Mononuclear cell (primary cell): ENCODE data around the gene TAF10. TPM values are rescaled to one million over a fixed set of nuclear protein-coding genes. Genes with fewer than 3 reads are reported as not detected.

Experiments used
- H3K27me3 ChIP-seq: 2 replicates; pipeline ENCODE4 v1.6.0; 2011; ENCODE audit warnings: low read length, control low read depth; ENCODE audit not compliant: insufficient read depth
- H3K4me1 ChIP-seq: 2 replicates; pipeline ENCODE4 v1.5.1; 2011; ENCODE audit warnings: mild to moderate bottlenecking, low read length, control low read depth; ENCODE audit not compliant: insufficient read depth
- H3K4me3 ChIP-seq: 2 replicates; pipeline ENCODE4 v1.5.1; 2011; ENCODE audit warnings: mild to moderate bottlenecking, low read length, moderate library complexity
- H3K9me3 ChIP-seq: 2 replicates; pipeline ENCODE4 v1.5.1; 2011; ENCODE audit warnings: low read depth, mild to moderate bottlenecking, control low read depth, low read length
- total RNA-seq: library from RNA; depleted of rRNA; stranded (reverse); fragments of >200 nt; gene quantifications from one replicate; pipeline ENCODE4 v1.2.3, GENCODE V29; 2012

Gene TAF10
- total RNA-seq: 33.2 TPM

- no peaks in the 10 kb centered on the region for H3K27me3 ChIP-seq
- no peaks in the 10 kb centered on the region for H3K9me3 ChIP-seq
- peak within 1 kb of the TSS; percentile 60 for H3K4me3 ChIP-seq
- H3K4me1 ChIP-seq: peaks cover 50% of the 10 kb centered on the region
Measured at GRCh38 chr11:6612213-6613041, at the start of gene TAF10. Gene TAF10 (minus strand): TSS chr11:6612216. CDS start chr11:6612189, 27 bp downstream.

GRCh38 chr11:6660712-6661111, 48.7 kb upstream of the TAF10 start:
- H3K4me3 ChIP-seq: no peak overlapping the region
- no peaks in the 10 kb centered on the region for H3K9me3 ChIP-seq
- H3K4me1 ChIP-seq: no peaks in the 10 kb centered on the region
- H3K27me3 ChIP-seq: peaks cover 10% of the 10 kb centered on the region

GRCh38 chr11:6658647-6659046, 46.6 kb upstream of the TAF10 start:
- no peak overlapping the region for H3K4me3 ChIP-seq
- H3K9me3 ChIP-seq: no peaks in the 10 kb centered on the region
- peaks cover 22% of the 10 kb centered on the region for H3K27me3 ChIP-seq
- peaks cover 6% of the 10 kb centered on the region for H3K4me1 ChIP-seq

- Histone ChIP-seq H3K4me1 (peaks cover 6% of the 10 kb centered on the region), H3K4me3 (no peak overlapping the region), H3K27me3 (peaks cover 22% of the 10 kb centered on the region), H3K9me3 (no peaks in the 10 kb centered on the region)
Measured at GRCh38 chr11:6657346-6657745, 45.3 kb upstream of the TAF10 start.

- Histone ChIP-seq H3K4me1 (peaks cover 6% of the 10 kb centered on the region), H3K4me3 (no peak overlapping the region), H3K27me3 (peaks cover 22% of the 10 kb centered on the region), H3K9me3 (no peaks in the 10 kb centered on the region)
Measured at GRCh38 chr11:6656936-6657335, 44.9 kb upstream of the TAF10 start.

- peaks cover 6% of the 10 kb centered on the region for H3K4me1 ChIP-seq
- no peaks in the 10 kb centered on the region for H3K9me3 ChIP-seq
- H3K27me3 ChIP-seq: peaks cover 22% of the 10 kb centered on the region
- H3K4me3 ChIP-seq: no peak overlapping the region
Measured at GRCh38 chr11:6656584-6656915, 44.5 kb upstream of the TAF10 start.

- H3K27me3 ChIP-seq: peaks cover 22% of the 10 kb centered on the region
- H3K4me3 ChIP-seq: no peak within 1 kb of the TSS
- no peaks in the 10 kb centered on the region for H3K9me3 ChIP-seq
- H3K4me1 ChIP-seq: peaks cover 6% of the 10 kb centered on the region
Measured at GRCh38 chr11:6655790-6656583, 44.0 kb upstream of the TAF10 start, which contains the start of gene DCHS1. Gene DCHS1 (minus strand): TSS chr11:6655809. CDS start chr11:6641613, 14,196 bp downstream.

- Histone ChIP-seq H3K4me3 (no peak overlapping the region), H3K4me1 (peaks cover 6% of the 10 kb centered on the region), H3K27me3 (peaks cover 22% of the 10 kb centered on the region), H3K9me3 (no peaks in the 10 kb centered on the region)
Measured at GRCh38 chr11:6655020-6655789, 43.2 kb upstream of the TAF10 start.

- no peak overlapping the region for H3K4me3 ChIP-seq
- H3K9me3 ChIP-seq: no peaks in the 10 kb centered on the region
- peaks cover 6% of the 10 kb centered on the region for H3K4me1 ChIP-seq
- peaks cover 22% of the 10 kb centered on the region for H3K27me3 ChIP-seq
Measured at GRCh38 chr11:6654281-6655019, 42.4 kb upstream of the TAF10 start.

GRCh38 chr11:6653656-6654055, 41.6 kb upstream of the TAF10 start:
- no peaks in the 10 kb centered on the region for H3K9me3 ChIP-seq
- peaks cover 22% of the 10 kb centered on the region for H3K27me3 ChIP-seq
- H3K4me1 ChIP-seq: peaks cover 10% of the 10 kb centered on the region
- no peak overlapping the region for H3K4me3 ChIP-seq

GRCh38 chr11:6653097-6653496, 41.1 kb upstream of the TAF10 start:
- H3K9me3 ChIP-seq: no peaks in the 10 kb centered on the region
- H3K4me3 ChIP-seq: no peak overlapping the region
- peaks cover 16% of the 10 kb centered on the region for H3K4me1 ChIP-seq
- peaks cover 22% of the 10 kb centered on the region for H3K27me3 ChIP-seq

- Histone ChIP-seq H3K27me3 (peaks cover 22% of the 10 kb centered on the region), H3K4me1 (peaks cover 25% of the 10 kb centered on the region), H3K4me3 (no peak overlapping the region), H3K9me3 (no peaks in the 10 kb centered on the region)
Measured at GRCh38 chr11:6652182-6652581, 40.2 kb upstream of the TAF10 start.

- Histone ChIP-seq H3K4me1 (peaks cover 37% of the 10 kb centered on the region), H3K9me3 (no peaks in the 10 kb centered on the region), H3K4me3 (no peak overlapping the region)
Measured at GRCh38 chr11:6650980-6651379, 39.0 kb upstream of the TAF10 start.

GRCh38 chr11:6650104-6650503, 38.1 kb upstream of the TAF10 start:
- Histone ChIP-seq H3K4me3 (no peak overlapping the region), H3K9me3 (no peaks in the 10 kb centered on the region), H3K4me1 (peaks cover 45% of the 10 kb centered on the region), H3K27me3 (peaks cover 11% of the 10 kb centered on the region)

More at GRCh38 chr11:6650980-6651379, 39.0 kb upstream of the TAF10 start:
- H3K27me3 ChIP-seq: peaks cover 11% of the 10 kb centered on the region
